Measurements from ENCODE around the gene ADAMTS19.

ADAMTS19 gene

DNA sequence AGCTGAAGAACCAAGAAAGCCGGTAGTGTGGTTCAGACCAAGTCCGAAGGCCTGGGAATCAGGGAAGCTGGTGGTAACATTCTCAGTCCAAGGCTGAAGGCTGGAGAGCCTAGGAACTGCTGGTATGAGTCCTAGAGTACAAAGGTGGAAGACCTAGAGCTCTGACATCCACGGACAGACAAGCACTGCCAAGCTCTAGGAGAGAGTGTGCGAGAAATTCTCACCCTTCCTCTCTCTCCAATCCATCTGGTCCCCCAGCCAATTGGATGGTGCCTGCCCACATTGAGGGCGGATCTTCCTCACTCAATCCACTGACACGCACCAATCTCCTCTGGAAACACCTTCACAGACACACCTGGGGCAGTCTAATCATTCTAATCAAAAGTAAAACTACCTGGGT is 19.7 kb upstream of the ADAMTS19 start:
- no peak for TF ChIP-seq RAD21 (IDR thresholded peaks at IDR 0.05; ENCODE audit: low read depth)
- no peak for TF ChIP-seq EP300 (IDR thresholded peaks at IDR 0.05; ENCODE audit: borderline replicate concordance)
- no peak for TF ChIP-seq ZBTB7A (IDR thresholded peaks at IDR 0.05; ENCODE audit: low read depth)
- TF ChIP-seq NFIC (IDR thresholded peaks at IDR 0.05): no peak

DNA sequence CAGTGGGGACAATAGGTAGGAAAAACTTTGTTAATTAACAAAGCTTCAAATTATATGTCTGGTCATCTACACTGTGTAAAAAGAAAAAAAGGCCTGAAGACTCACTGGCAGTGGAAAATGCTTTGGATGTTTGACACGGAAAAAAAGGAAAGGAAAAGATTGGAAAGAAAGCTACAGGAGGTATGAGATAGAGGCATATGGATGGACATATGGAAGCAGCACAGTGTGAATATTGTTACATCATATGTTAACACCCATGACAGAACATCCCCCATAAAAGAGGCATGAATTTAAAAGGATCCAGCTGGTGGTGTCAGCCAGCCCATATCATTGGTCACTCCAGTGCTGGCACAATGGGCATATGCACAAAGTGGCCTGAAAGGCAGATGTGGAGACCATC is 19.0 kb upstream of the ADAMTS19 start:
- TF ChIP-seq, protein P1, sequence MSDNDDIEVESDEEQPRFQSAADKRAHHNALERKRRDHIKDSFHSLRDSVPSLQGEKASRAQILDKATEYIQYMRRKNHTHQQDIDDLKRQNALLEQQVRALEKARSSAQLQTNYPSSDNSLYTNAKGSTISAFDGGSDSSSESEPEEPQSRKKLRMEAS (IDR thresholded peaks at IDR 0.05): no peak
- TF ChIP-seq EGR1 (IDR thresholded peaks at IDR 0.05): no peak
- TF ChIP-seq TAF1 (IDR thresholded peaks at IDR 0.05; ENCODE audit: low read depth): no peak
- no peak for TF ChIP-seq RAD21 (IDR thresholded peaks at IDR 0.05; ENCODE audit: low read depth)

DNA sequence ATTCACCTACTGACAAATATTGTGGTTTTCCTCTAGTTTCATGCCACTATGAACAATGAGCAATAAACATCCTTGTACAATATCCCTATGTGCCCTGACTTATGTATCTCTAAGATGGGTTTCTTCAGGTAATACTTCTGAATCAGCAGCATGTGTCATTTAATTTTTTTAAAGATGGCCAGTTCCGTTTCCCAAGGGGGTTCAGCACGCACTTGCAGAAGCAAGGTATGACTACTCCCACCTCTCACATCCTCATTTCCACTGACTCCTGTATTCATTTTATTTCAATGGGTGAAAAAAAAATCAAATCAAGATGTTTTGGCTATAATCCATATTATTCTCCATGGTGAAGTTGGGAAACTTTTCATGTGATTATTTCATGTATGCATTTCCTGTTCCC is 14.7 kb upstream of the ADAMTS19 start:
- no peak for TF ChIP-seq FOXM1 (IDR thresholded peaks at IDR 0.05; ENCODE audit: borderline replicate concordance, low read depth)
- TF ChIP-seq RAD21 (IDR thresholded peaks at IDR 0.05; ENCODE audit: low read depth): no peak
- TF ChIP-seq TEAD4 (IDR thresholded peaks at IDR 0.05): no peak

DNA sequence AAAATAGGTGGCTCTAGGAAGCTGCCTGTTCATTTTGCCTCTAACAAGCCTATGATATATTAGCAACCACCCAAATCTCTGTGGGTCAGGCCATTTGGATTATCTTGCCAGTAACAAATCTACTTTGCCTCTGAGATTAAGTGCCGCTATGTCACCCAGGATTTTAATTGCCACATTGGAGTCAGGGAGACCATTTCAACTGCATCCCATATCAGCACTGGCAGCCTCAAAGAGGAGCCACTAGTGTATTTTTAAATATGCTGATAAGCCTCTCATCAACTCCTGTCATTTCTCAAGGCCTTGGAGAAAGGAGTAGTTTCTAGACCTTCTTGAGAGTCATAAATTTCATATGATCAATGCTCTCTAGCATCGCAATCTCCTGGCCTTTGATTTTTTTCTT is 12.1 kb upstream of the ADAMTS19 start:
- no peak for TF ChIP-seq EGR1 (IDR thresholded peaks at IDR 0.05)
- no peak for TF ChIP-seq RAD21 (IDR thresholded peaks at IDR 0.05; ENCODE audit: low read depth)
- no peak for TF ChIP-seq CEBPB (IDR thresholded peaks at IDR 0.05)
- TF ChIP-seq YY1 (IDR thresholded peaks at IDR 0.05; ENCODE audit: low read depth): no peak
- TF ChIP-seq TAF1 (IDR thresholded peaks at IDR 0.05; ENCODE audit: low read depth): no peak
- TF ChIP-seq ZBTB7A (IDR thresholded peaks at IDR 0.05; ENCODE audit: low read depth): no peak
- no peak for TF ChIP-seq TCF12 (IDR thresholded peaks at IDR 0.05; ENCODE audit: low read depth)
- TF ChIP-seq, protein P2, sequence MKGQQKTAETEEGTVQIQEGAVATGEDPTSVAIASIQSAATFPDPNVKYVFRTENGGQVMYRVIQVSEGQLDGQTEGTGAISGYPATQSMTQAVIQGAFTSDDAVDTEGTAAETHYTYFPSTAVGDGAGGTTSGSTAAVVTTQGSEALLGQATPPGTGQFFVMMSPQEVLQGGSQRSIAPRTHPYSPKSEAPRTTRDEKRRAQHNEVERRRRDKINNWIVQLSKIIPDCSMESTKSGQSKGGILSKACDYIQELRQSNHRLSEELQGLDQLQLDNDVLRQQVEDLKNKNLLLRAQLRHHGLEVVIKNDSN (IDR thresholded peaks at IDR 0.05): no peak

DNA sequence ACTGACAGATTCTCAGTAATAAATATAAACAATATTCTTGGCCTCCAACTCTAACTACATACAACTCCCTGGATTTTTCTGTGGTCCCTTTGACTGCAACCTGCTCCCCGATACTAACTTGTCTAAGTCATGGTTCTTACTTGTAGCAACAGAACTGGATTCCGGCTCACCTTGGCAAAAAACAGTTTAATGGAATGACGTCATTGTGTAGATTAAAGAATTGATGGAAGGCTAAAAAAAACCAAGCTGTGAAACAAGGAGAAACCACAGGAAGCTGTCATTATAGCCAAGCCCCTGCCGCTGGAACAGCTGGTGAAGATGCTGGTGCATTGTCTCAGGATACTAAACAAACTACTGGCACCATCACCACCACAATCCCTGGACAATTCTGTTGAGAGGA is 11.4 kb upstream of the ADAMTS19 start:
- TF ChIP-seq FOXM1 (IDR thresholded peaks at IDR 0.05; ENCODE audit: borderline replicate concordance, low read depth): no peak
- TF ChIP-seq, protein P1 (IDR thresholded peaks at IDR 0.05): no peak
- TF ChIP-seq TCF12 (IDR thresholded peaks at IDR 0.05; ENCODE audit: low read depth): no peak
- TF ChIP-seq NFIC (IDR thresholded peaks at IDR 0.05): no peak
- TF ChIP-seq, protein P3, sequence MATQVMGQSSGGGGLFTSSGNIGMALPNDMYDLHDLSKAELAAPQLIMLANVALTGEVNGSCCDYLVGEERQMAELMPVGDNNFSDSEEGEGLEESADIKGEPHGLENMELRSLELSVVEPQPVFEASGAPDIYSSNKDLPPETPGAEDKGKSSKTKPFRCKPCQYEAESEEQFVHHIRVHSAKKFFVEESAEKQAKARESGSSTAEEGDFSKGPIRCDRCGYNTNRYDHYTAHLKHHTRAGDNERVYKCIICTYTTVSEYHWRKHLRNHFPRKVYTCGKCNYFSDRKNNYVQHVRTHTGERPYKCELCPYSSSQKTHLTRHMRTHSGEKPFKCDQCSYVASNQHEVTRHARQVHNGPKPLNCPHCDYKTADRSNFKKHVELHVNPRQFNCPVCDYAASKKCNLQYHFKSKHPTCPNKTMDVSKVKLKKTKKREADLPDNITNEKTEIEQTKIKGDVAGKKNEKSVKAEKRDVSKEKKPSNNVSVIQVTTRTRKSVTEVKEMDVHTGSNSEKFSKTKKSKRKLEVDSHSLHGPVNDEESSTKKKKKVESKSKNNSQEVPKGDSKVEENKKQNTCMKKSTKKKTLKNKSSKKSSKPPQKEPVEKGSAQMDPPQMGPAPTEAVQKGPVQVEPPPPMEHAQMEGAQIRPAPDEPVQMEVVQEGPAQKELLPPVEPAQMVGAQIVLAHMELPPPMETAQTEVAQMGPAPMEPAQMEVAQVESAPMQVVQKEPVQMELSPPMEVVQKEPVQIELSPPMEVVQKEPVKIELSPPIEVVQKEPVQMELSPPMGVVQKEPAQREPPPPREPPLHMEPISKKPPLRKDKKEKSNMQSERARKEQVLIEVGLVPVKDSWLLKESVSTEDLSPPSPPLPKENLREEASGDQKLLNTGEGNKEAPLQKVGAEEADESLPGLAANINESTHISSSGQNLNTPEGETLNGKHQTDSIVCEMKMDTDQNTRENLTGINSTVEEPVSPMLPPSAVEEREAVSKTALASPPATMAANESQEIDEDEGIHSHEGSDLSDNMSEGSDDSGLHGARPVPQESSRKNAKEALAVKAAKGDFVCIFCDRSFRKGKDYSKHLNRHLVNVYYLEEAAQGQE (IDR thresholded peaks at IDR 0.05; ENCODE audit: low read depth): no peak
- TF ChIP-seq YY1 (IDR thresholded peaks at IDR 0.05; ENCODE audit: low read depth): no peak
- no peak for TF ChIP-seq TAF1 (IDR thresholded peaks at IDR 0.05; ENCODE audit: low read depth)
- TF ChIP-seq, protein P2 (IDR thresholded peaks at IDR 0.05): no peak
- no peak for TF ChIP-seq EP300 (IDR thresholded peaks at IDR 0.05; ENCODE audit: borderline replicate concordance)

DNA sequence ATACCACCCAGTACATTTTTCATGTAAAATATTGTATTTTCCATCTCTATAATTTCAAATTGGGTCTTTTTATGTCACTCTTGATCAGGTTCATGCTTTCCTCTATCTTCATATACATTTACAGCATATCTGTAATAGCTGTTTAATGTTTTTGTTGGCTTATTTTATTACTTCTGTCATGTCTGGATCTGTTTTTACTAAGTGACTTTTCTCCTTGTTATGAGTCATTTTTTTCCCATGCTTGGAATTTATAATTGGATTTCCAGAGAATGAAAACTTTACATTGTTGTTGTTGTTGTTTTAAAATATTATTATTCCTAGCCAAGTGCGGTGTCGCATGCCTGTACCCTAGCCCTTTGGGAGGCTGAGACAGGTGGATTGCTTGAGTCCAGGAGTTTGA is 5.6 kb upstream of the ADAMTS19 start:
- TF ChIP-seq CEBPB (IDR thresholded peaks at IDR 0.05) (no peak), FOXM1 (IDR thresholded peaks at IDR 0.05; ENCODE audit: borderline replicate concordance, low read depth) (no peak), RAD21 (IDR thresholded peaks at IDR 0.05; ENCODE audit: low read depth) (no peak), YY1 (IDR thresholded peaks at IDR 0.05; ENCODE audit: low read depth) (no peak), TCF12 (IDR thresholded peaks at IDR 0.05; ENCODE audit: low read depth) (no peak), NFIC (IDR thresholded peaks at IDR 0.05) (no peak), EGR1 (IDR thresholded peaks at IDR 0.05) (no peak), EP300 (IDR thresholded peaks at IDR 0.05; ENCODE audit: borderline replicate concordance) (no peak)
- TF ChIP-seq, protein P3 (IDR thresholded peaks at IDR 0.05; ENCODE audit: low read depth): no peak
- TF ChIP-seq, protein P1 (IDR thresholded peaks at IDR 0.05): no peak

DNA sequence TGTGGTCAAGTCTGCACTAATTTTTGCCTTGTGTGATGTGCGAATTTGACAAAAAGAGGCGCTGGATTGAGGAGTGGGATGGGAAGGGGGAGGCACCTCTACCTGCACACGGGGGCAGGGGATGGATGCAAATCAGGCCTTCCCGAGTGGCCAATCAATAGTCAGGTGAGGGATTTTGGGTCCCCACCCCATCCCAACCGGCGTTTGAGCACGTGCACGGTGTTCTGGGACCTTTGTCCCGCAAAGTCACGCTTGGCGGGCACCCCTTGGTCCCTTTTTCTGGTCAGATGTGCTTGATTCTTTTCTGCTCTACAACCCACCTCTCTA is 685 bp upstream of the ADAMTS19 start:
- TF ChIP-seq, protein P1 (IDR thresholded peaks at IDR 0.05): no peak
- TF ChIP-seq FOXM1 (IDR thresholded peaks at IDR 0.05; ENCODE audit: borderline replicate concordance, low read depth): no peak
- no peak for TF ChIP-seq TCF12 (IDR thresholded peaks at IDR 0.05; ENCODE audit: low read depth)
- TF ChIP-seq EP300 (IDR thresholded peaks at IDR 0.05; ENCODE audit: borderline replicate concordance): no peak
- TF ChIP-seq TEAD4 (IDR thresholded peaks at IDR 0.05): no peak
